DOHH2 (cell line): ENCODE data around the gene IRS1.

Experiments
- H3F3A ChIP-seq: fragments of 200-600 bp; sonication (generic), shearing (Covaris generic); 2 replicates; pipeline ENCODE4 v1.6.0; 2016; ENCODE audit warnings: antibody characterized with exemption, mild to moderate bottlenecking; ENCODE audit not compliant: control insufficient read depth, insufficient read depth
- H3K27ac ChIP-seq: fragments of 200-600 bp; sonication (generic); 2 replicates; pipeline ENCODE4 v1.5.1; 2014; ENCODE audit warnings: low read depth, mild to moderate bottlenecking, low read length, moderate library complexity
- H3K27me3 ChIP-seq: fragments of 200-600 bp; sonication (generic); 2 replicates; pipeline ENCODE4 v1.6.1; 2014; ENCODE audit warnings: mild to moderate bottlenecking, low read length, mixed read lengths; ENCODE audit not compliant: control insufficient read depth
- H3K36me3 ChIP-seq: fragments of 200-600 bp; sonication (generic); 2 replicates; pipeline ENCODE4 v1.6.1; 2014; ENCODE audit warnings: mild to moderate bottlenecking, low read length, moderate library complexity, mixed read lengths; ENCODE audit not compliant: control insufficient read depth
- H3K4me1 ChIP-seq: fragments of 200-600 bp; sonication (generic); 2 replicates; pipeline ENCODE4 v1.6.1; 2014; ENCODE audit warnings: mild to moderate bottlenecking, low read length, mixed read lengths; ENCODE audit not compliant: control insufficient read depth
- H3K4me2 ChIP-seq: fragments of 200-600 bp; sonication (generic); 2 replicates; pipeline ENCODE4 v1.6.0; 2014; ENCODE audit warnings: mild to moderate bottlenecking, low read length, moderate library complexity
- H3K4me3 ChIP-seq: fragments of 200-600 bp; sonication (generic); 2 replicates; pipeline ENCODE4 v1.5.1; 2014; ENCODE audit warnings: mild to moderate bottlenecking, low read length, mixed read lengths
- H3K79me2 ChIP-seq: fragments of 200-600 bp; sonication (generic); 2 replicates; pipeline ENCODE4 v1.6.1; 2014; ENCODE audit warnings: mild to moderate bottlenecking, low read length, mixed read lengths; ENCODE audit not compliant: control insufficient read depth
- H3K9me2 ChIP-seq: fragments of 200-600 bp; sonication (generic); replicated peaks from 2 replicates; pipeline ENCODE4 v1.6.1; 2014; ENCODE audit warnings: mild to moderate bottlenecking, low read length, mixed read lengths; ENCODE audit not compliant: control insufficient read depth
- H3K9me3 ChIP-seq: fragments of 200-600 bp; sonication (generic); 2 replicates; pipeline ENCODE4 v1.6.1; 2014; ENCODE audit warnings: antibody characterized with exemption, low read length, mixed read lengths; ENCODE audit not compliant: control insufficient read depth, insufficient read depth
- H4K20me1 ChIP-seq: fragments of 200-600 bp; sonication (generic); 2 replicates; pipeline ENCODE4 v1.6.0; 2014; ENCODE audit warnings: low read depth, mild to moderate bottlenecking, antibody characterized with exemption, low read length, moderate library complexity; ENCODE audit not compliant: control insufficient read depth, insufficient read depth
- EZH2phosphoT487 ChIP-seq: fragments of 200-600 bp; sonication (generic); IDR thresholded peaks from 2 replicates; pipeline ENCODE4 v1.6.1; 2017; ENCODE audit warnings: borderline replicate concordance, mild to moderate bottlenecking, antibody characterized with exemption, low read length, moderate library complexity, mixed read lengths
- TF ChIP-seq, protein P1 (sequence below): fragments of 200-600 bp; sonication (generic); IDR thresholded peaks from one replicate; pipeline ENCODE4 v1.5.1; 2014; ENCODE audit warnings: antibody characterized with exemption, mild to moderate bottlenecking, low read depth, low read length; ENCODE audit not compliant: poor library complexity, severe bottlenecking

Gene IRS1

DNA sequence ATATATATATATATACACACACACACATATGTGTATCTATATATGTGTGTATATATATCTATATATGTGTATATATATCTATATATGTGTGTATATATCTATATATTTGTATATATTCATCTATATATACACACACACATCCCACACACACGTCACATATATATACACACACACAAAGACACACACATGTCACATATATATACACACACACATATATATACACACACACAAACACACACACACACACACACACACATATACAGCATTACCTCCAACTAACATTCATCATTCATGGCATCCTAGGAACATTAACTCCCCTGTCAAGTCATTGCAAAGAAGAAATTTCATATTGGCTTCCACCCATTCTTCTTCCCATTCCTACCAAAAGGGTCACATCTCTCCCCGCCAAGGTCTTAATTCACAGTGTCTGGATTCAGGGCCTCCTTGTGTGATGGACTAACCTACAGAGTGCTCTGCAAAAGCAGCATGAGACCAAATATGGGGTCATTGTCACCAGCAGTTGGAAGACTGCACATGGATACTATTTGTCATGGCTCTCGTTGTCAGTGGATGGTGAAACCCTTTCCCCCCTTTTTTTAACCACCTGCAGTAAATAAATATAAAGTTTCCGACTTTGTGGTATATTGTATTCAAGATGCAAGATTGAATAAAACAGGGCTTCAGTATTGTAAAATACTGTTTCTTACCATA is 67.0 kb downstream of the IRS1 start:
- Histone ChIP-seq H3K27me3 (no peaks in the 10 kb centered on the region), H4K20me1 (no peaks in the 10 kb centered on the region), H3K36me3 (no peaks in the 10 kb centered on the region; the same call in 1 of the 2 replicates), H3F3A (no peaks in the 10 kb centered on the region), H3K4me1 (no peaks in the 10 kb centered on the region), H3K4me2 (no peak overlapping the region), H3K79me2 (no peaks in the 10 kb centered on the region), H3K4me3 (no peak overlapping the region), H3K27ac (no peak overlapping the region), H3K9me2 (no peaks in the 10 kb centered on the region), H3K9me3 (no peaks in the 10 kb centered on the region)
- TF ChIP-seq, protein P1, sequence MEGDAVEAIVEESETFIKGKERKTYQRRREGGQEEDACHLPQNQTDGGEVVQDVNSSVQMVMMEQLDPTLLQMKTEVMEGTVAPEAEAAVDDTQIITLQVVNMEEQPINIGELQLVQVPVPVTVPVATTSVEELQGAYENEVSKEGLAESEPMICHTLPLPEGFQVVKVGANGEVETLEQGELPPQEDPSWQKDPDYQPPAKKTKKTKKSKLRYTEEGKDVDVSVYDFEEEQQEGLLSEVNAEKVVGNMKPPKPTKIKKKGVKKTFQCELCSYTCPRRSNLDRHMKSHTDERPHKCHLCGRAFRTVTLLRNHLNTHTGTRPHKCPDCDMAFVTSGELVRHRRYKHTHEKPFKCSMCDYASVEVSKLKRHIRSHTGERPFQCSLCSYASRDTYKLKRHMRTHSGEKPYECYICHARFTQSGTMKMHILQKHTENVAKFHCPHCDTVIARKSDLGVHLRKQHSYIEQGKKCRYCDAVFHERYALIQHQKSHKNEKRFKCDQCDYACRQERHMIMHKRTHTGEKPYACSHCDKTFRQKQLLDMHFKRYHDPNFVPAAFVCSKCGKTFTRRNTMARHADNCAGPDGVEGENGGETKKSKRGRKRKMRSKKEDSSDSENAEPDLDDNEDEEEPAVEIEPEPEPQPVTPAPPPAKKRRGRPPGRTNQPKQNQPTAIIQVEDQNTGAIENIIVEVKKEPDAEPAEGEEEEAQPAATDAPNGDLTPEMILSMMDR = no peak

DNA sequence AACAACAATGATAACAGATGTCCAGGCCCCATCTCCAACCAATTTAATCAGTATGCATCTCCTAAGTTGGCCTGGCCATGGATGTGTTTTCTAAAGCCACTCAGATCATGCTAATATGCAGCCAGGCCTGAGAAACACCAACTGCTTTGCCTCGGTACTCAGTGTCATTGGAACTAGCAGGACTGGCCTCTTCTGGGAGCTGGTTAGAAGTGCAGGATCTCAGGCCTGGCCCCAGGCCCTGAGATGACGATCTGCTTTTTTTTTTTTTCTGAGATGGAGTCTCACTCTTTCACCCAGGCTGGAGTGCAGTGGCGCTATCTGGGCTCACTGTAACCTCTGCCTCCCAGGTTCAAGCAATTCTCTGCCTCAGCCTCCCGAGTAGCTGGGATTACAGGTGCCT is 69.1 kb downstream of the IRS1 start:
- H3K27me3 ChIP-seq = 0 out of 2 replicates have a peak, but pooled peaks cover 3% of the 10 kb centered on the region
- no peaks in the 10 kb centered on the region for H3K9me2 ChIP-seq
- no peak overlapping the region for H3K27ac ChIP-seq
- no peak overlapping the region for H3K4me3 ChIP-seq
- no peak overlapping the region for H3K4me2 ChIP-seq
- H3K79me2 ChIP-seq = no peaks in the 10 kb centered on the region
- no peaks in the 10 kb centered on the region for H3K4me1 ChIP-seq
- H3K36me3 ChIP-seq = no peaks in the 10 kb centered on the region
- no peaks in the 10 kb centered on the region for H4K20me1 ChIP-seq
- H3K9me3 ChIP-seq = no peaks in the 10 kb centered on the region
- no peaks in the 10 kb centered on the region for H3F3A ChIP-seq
- no peak for TF ChIP-seq EZH2phosphoT487
- TF ChIP-seq, protein P1 = no peak

GRCh38 chr2:226728996-226729395 is 70.6 kb downstream of the IRS1 start:
- no peak overlapping the region for H3K27ac ChIP-seq
- TF ChIP-seq, protein P1 = no peak
- TF ChIP-seq EZH2phosphoT487 = no peak
- H3K4me2 ChIP-seq = no peak overlapping the region

More at GRCh38 chr2:226728996-226729395, 70.6 kb downstream of the IRS1 start:
- Histone ChIP-seq H3F3A (no peaks in the 10 kb centered on the region), H3K4me1 (no peaks in the 10 kb centered on the region), H3K27me3 (0 out of 2 replicates have a peak, but pooled peaks cover 3% of the 10 kb centered on the region), H3K4me3 (no peak overlapping the region), H3K79me2 (no peaks in the 10 kb centered on the region), H3K36me3 (no peaks in the 10 kb centered on the region), H3K9me3 (no peaks in the 10 kb centered on the region), H4K20me1 (no peaks in the 10 kb centered on the region), H3K9me2 (no peaks in the 10 kb centered on the region)
